Astrocyte (in vitro differentiated cells and primary cell): ENCODE data around the gene OLA1.

Experiments
- CTCF ChIP-seq: IDR thresholded peaks from 2 replicates; pipeline ENCODE4 v1.5.1; 2011; ENCODE audit warnings: low read depth, mild to moderate bottlenecking, inconsistent platforms, low read length, moderate library complexity; ENCODE audit not compliant: insufficient read depth
- EZH2 ChIP-seq: IDR thresholded peaks from 2 replicates; pipeline ENCODE4 v1.6.1; 2012; ENCODE audit warnings: mild to moderate bottlenecking, low read length, inconsistent platforms; ENCODE audit not compliant: insufficient read depth

- TF ChIP-seq CTCF (no peak), EZH2 (no peak)
These were observed 222.8 kb downstream of the OLA1 start for GRCh38 chr2:174025271-174026121.
